ENCODE measurements around the gene ZNF836. TPM values are rescaled to one million over a fixed set of nuclear protein-coding genes. Genes with fewer than 3 reads are reported as not detected.
"Not testable (repeated sequence)": the region's sequence is repeated elsewhere in the genome, so short reads cannot be mapped to it uniquely, and the experiment has no call there.

Gene ZNF836
- total RNA-seq, result 10 to 100 TPM; 25.8 to 29.2 TPM

- Mint-ChIP-seq H3K27me3 (no peaks in the 10 kb centered on the region), H3K4me1 (peaks cover 19% of the 10 kb centered on the region), H3K4me3 (peak within 1 kb of the TSS; percentile 92), H3K36me3 (peaks cover 41% of the 10 kb centered on the region), H3K9me3 (peaks cover 12% of the 10 kb centered on the region), H3K27ac (peak within 1 kb of the TSS; percentile 94)
- DNase-seq, result peak; percentile 91
- POLR2A ChIA-PET, result interaction anchor here (0.6 to 2.7 kb wide), 6 partner anchors 16 to 1161 kb away, joined by 3 to 26 read pairs (median 4); partner anchors contain the start of genes PPP2R1A and ZNF432
- peak; percentile 96 for ATAC-seq (ENCODE audit: low read depth)
These were observed at the start of gene ZNF836 for GRCh38 chr19:52171321-52172169. ZNF836 (minus strand) TSS chr19:52171621; CDS start chr19:52168072, 3,549 bp downstream.

GRCh38 chr19:52221031-52221430, 49.6 kb upstream of the ZNF836 start:
- POLR2A ChIA-PET, result no interaction called here
- DNase-seq (no peak), ATAC-seq (ENCODE audit: low read depth) (no peak)
- no peaks in the 10 kb centered on the region for H3K27me3 Mint-ChIP-seq
- H3K9me3 Mint-ChIP-seq, result no peaks in the 10 kb centered on the region
- H3K4me3 Mint-ChIP-seq, result no peak overlapping the region
- no peaks in the 10 kb centered on the region for H3K4me1 Mint-ChIP-seq
- no peak overlapping the region for H3K27ac Mint-ChIP-seq
- H3K36me3 Mint-ChIP-seq, result peaks cover 69% of the 10 kb centered on the region

- no peak for ATAC-seq (ENCODE audit: low read depth)
- Mint-ChIP-seq H3K27ac (no peak overlapping the region), H3K9me3 (no peaks in the 10 kb centered on the region), H3K4me3 (no peak overlapping the region), H3K4me1 (no peaks in the 10 kb centered on the region), H3K36me3 (peaks cover 64% of the 10 kb centered on the region), H3K27me3 (no peaks in the 10 kb centered on the region)
- no peak for DNase-seq
- POLR2A ChIA-PET, result no interaction called here
These were observed 48.2 kb upstream of the ZNF836 start for GRCh38 chr19:52219611-52220010.

- no peaks in the 10 kb centered on the region for H3K4me1 Mint-ChIP-seq
- peaks cover 58% of the 10 kb centered on the region for H3K36me3 Mint-ChIP-seq
- H3K27ac Mint-ChIP-seq, result no peak overlapping the region
- POLR2A ChIA-PET, result no interaction called here
- ATAC-seq (ENCODE audit: low read depth) (no peak), DNase-seq (no peak)
- H3K27me3 Mint-ChIP-seq, result no peaks in the 10 kb centered on the region
- no peak overlapping the region for H3K4me3 Mint-ChIP-seq
- H3K9me3 Mint-ChIP-seq, result no peaks in the 10 kb centered on the region
These were observed 46.2 kb upstream of the ZNF836 start for GRCh38 chr19:52217576-52217975.

GRCh38 chr19:52216401-52216800, 45.0 kb upstream of the ZNF836 start:
- DNase-seq (no peak), ATAC-seq (ENCODE audit: low read depth) (no peak)
- Mint-ChIP-seq H3K27me3 (no peaks in the 10 kb centered on the region), H3K27ac (no peak overlapping the region), H3K4me3 (no peak overlapping the region), H3K4me1 (no peaks in the 10 kb centered on the region), H3K36me3 (peaks cover 63% of the 10 kb centered on the region), H3K9me3 (no peaks in the 10 kb centered on the region)
- POLR2A ChIA-PET, result interaction anchor here (0.5 kb wide), 1 partner anchor 91 kb away, joined by 3 read pairs; no protein-coding TSS in a partner anchor

GRCh38 chr19:52214241-52214640, 42.8 kb upstream of the ZNF836 start:
- Mint-ChIP-seq H3K4me3 (no peak overlapping the region), H3K36me3 (peaks cover 60% of the 10 kb centered on the region), H3K27ac (no peak overlapping the region), H3K9me3 (no peaks in the 10 kb centered on the region), H3K4me1 (no peaks in the 10 kb centered on the region), H3K27me3 (no peaks in the 10 kb centered on the region)
- ATAC-seq (ENCODE audit: low read depth), result no peak
- no peak for DNase-seq
- POLR2A ChIA-PET, result no interaction called here

GRCh38 chr19:52212572-52213255, 41.3 kb upstream of the ZNF836 start:
- ATAC-seq (ENCODE audit: low read depth) (no peak), DNase-seq (no peak)
- no peak overlapping the region for H3K4me3 Mint-ChIP-seq
- H3K9me3 Mint-ChIP-seq, result no peaks in the 10 kb centered on the region
- H3K27ac Mint-ChIP-seq, result no peak overlapping the region
- POLR2A ChIA-PET, result interaction anchor here (0.6 kb wide), 1 partner anchor 14 kb away, joined by 3 read pairs; no protein-coding TSS in a partner anchor
- H3K36me3 Mint-ChIP-seq, result peaks cover 56% of the 10 kb centered on the region
- no peaks in the 10 kb centered on the region for H3K27me3 Mint-ChIP-seq
- H3K4me1 Mint-ChIP-seq, result no peaks in the 10 kb centered on the region

GRCh38 chr19:52211926-52212571, 40.6 kb upstream of the ZNF836 start:
- H3K4me3 Mint-ChIP-seq, result no peak overlapping the region
- no peaks in the 10 kb centered on the region for H3K27me3 Mint-ChIP-seq
- no peaks in the 10 kb centered on the region for H3K4me1 Mint-ChIP-seq
- POLR2A ChIA-PET, result no interaction called here
- H3K36me3 Mint-ChIP-seq, result peaks cover 55% of the 10 kb centered on the region
- H3K9me3 Mint-ChIP-seq, result no peaks in the 10 kb centered on the region
- no peak overlapping the region for H3K27ac Mint-ChIP-seq
- no peak for DNase-seq
- no peak for ATAC-seq (ENCODE audit: low read depth)

- DNase-seq, result no peak
- no peak overlapping the region for H3K4me3 Mint-ChIP-seq
- POLR2A ChIA-PET, result no interaction called here
- no peaks in the 10 kb centered on the region for H3K27me3 Mint-ChIP-seq
- H3K27ac Mint-ChIP-seq, result no peak overlapping the region
- no peak for ATAC-seq (ENCODE audit: low read depth)
- H3K36me3 Mint-ChIP-seq, result peaks cover 50% of the 10 kb centered on the region
- H3K9me3 Mint-ChIP-seq, result no peaks in the 10 kb centered on the region
- no peaks in the 10 kb centered on the region for H3K4me1 Mint-ChIP-seq
These were observed 39.8 kb upstream of the ZNF836 start for GRCh38 chr19:52211203-52211602.

GRCh38 chr19:52206481-52206880, 35.1 kb upstream of the ZNF836 start:
- H3K4me1 Mint-ChIP-seq, result peaks cover 8% of the 10 kb centered on the region
- H3K9me3 Mint-ChIP-seq, result no peaks in the 10 kb centered on the region
- POLR2A ChIA-PET, result no interaction called here
- no peak overlapping the region for H3K27ac Mint-ChIP-seq
- no peaks in the 10 kb centered on the region for H3K27me3 Mint-ChIP-seq
- H3K4me3 Mint-ChIP-seq, result no peak overlapping the region
- no peak for ATAC-seq (ENCODE audit: low read depth)
- peaks cover 59% of the 10 kb centered on the region for H3K36me3 Mint-ChIP-seq
- DNase-seq, result no peak

GRCh38 chr19:52200755-52201391, 29.5 kb upstream of the ZNF836 start:
- H3K9me3 Mint-ChIP-seq; H3K27me3 Mint-ChIP-seq; ATAC-seq (ENCODE audit: low read depth); H3K27ac Mint-ChIP-seq; H3K4me1 Mint-ChIP-seq; H3K4me3 Mint-ChIP-seq; DNase-seq; POLR2A ChIA-PET: not testable (repeated sequence)
- H3K36me3 Mint-ChIP-seq, result peaks cover 57% of the 10 kb centered on the region

- Mint-ChIP-seq H3K9me3 (no peaks in the 10 kb centered on the region), H3K4me3 (no peak overlapping the region), H3K27ac (no peak overlapping the region), H3K4me1 (peaks cover 9% of the 10 kb centered on the region), H3K27me3 (no peaks in the 10 kb centered on the region), H3K36me3 (peaks cover 58% of the 10 kb centered on the region)
- POLR2A ChIA-PET, result no interaction called here
- no peak for ATAC-seq (ENCODE audit: low read depth)
- no peak for DNase-seq
These were observed 28.6 kb upstream of the ZNF836 start for GRCh38 chr19:52200044-52200443.

GRCh38 chr19:52198678-52199077, 27.3 kb upstream of the ZNF836 start:
- no peak for ATAC-seq (ENCODE audit: low read depth)
- POLR2A ChIA-PET, result no interaction called here
- H3K27me3 Mint-ChIP-seq, result no peaks in the 10 kb centered on the region
- DNase-seq, result no peak
- peaks cover 6% of the 10 kb centered on the region for H3K4me1 Mint-ChIP-seq
- no peaks in the 10 kb centered on the region for H3K9me3 Mint-ChIP-seq
- no peak overlapping the region for H3K27ac Mint-ChIP-seq
- H3K4me3 Mint-ChIP-seq, result no peak overlapping the region
- H3K36me3 Mint-ChIP-seq, result peaks cover 56% of the 10 kb centered on the region
